Liver (tissue), 9 donors: Measurements from ENCODE around the gene SF3B1. TPM values are rescaled to one million over a fixed set of nuclear protein-coding genes. Genes with fewer than 3 reads are reported as not detected.

ENCODE experiments used
- DNase-seq: peaks from one replicate; pipeline ENCODE4 v3.0.0-alpha.2; 2017; ENCODE audit warnings: low spot score
- H3K27ac ChIP-seq, 2 donors: one replicate each; pipeline ENCODE4 v1.7.0; 2013; ENCODE audit warnings: inconsistent platforms in 2 of 2, low read length in 2 of 2, control low read depth in 1 of 2, low read depth in 1 of 2, mild to moderate bottlenecking in 1 of 2
- H3K27me3 ChIP-seq, 4 donors: one replicate each; pipeline versions ENCODE4 v1.6.1 to v1.7.0; 2013; ENCODE audit warnings: low read length in 3 of 4, inconsistent platforms in 1 of 4, mild to moderate bottlenecking in 1 of 4, moderate library complexity in 1 of 4; ENCODE audit not compliant: control insufficient read depth in 4 of 4, insufficient read depth in 4 of 4
- H3K36me3 ChIP-seq, 4 donors: one replicate each; pipeline versions ENCODE4 v1.6.1 to v1.7.0; 2013; ENCODE audit warnings: low read length in 3 of 4, mild to moderate bottlenecking in 3 of 4, low read depth in 1 of 4, moderate library complexity in 1 of 4; ENCODE audit not compliant: control insufficient read depth in 4 of 4, insufficient read depth in 3 of 4
- H3K4me1 ChIP-seq, 4 donors: one replicate each; pipeline versions ENCODE4 v1.6.1 to v1.7.0; 2013; ENCODE audit warnings: low read length in 3 of 4, mild to moderate bottlenecking in 3 of 4, moderate library complexity in 1 of 4; ENCODE audit not compliant: control insufficient read depth in 4 of 4, insufficient read depth in 4 of 4
- H3K4me3 ChIP-seq, 3 donors: one replicate each; pipeline versions ENCODE4 v1.6.1 to v1.7.0; 2013; ENCODE audit warnings: low read length in 3 of 3, control low read depth in 1 of 3, low read depth in 1 of 3, mild to moderate bottlenecking in 1 of 3
- H3K9ac ChIP-seq, 2 donors: one replicate each; pipeline ENCODE4 v1.7.0; 2013; ENCODE audit warnings: low read length in 2 of 2, mild to moderate bottlenecking in 2 of 2, moderate library complexity in 2 of 2, control low read depth in 1 of 2, low read depth in 1 of 2
- H3K9me3 ChIP-seq, 4 donors: one replicate each; pipeline versions ENCODE4 v1.6.1 to v1.7.0; 2013; ENCODE audit warnings: low read length in 3 of 4; ENCODE audit not compliant: control insufficient read depth in 4 of 4
- ATF3 ChIP-seq: IDR thresholded peaks from 2 replicates; pipeline ENCODE4 v1.6.1; 2016; ENCODE audit warnings: antibody characterized with exemption
- EGR1 ChIP-seq, 2 donors: IDR thresholded peaks; 2 replicates each; pipeline ENCODE4 v1.6.1; 2016 to 2018; ENCODE audit warnings: antibody characterized with exemption in 2 of 2, low read depth in 2 of 2
- FOXA1 ChIP-seq: IDR thresholded peaks from 2 replicates; pipeline ENCODE4 v1.6.1; 2016; ENCODE audit warnings: antibody characterized with exemption
- GABPA ChIP-seq, 2 donors: IDR thresholded peaks in 1 of 2; conservative IDR thresholded peaks in 1 of 2; 2 replicates each; pipeline ENCODE4 v1.6.1; 2016; ENCODE audit warnings: antibody characterized with exemption in 2 of 2, mild to moderate bottlenecking in 1 of 2, moderate library complexity in 1 of 2
- HNF4A ChIP-seq, 2 donors: conservative IDR thresholded peaks; 2 replicates each; pipeline ENCODE4 v1.6.1; 2016; ENCODE audit warnings: antibody characterized with exemption in 2 of 2, mild to moderate bottlenecking in 2 of 2
- HNF4G ChIP-seq: IDR thresholded peaks from 2 replicates; pipeline ENCODE4 v1.6.1; 2016; ENCODE audit warnings: antibody characterized with exemption
- JUND ChIP-seq, 2 donors: IDR thresholded peaks; 2 replicates each; pipeline ENCODE4 v1.6.1; 2016; ENCODE audit warnings: antibody characterized with exemption in 2 of 2
- MAX ChIP-seq: IDR thresholded peaks from 2 replicates; pipeline ENCODE4 v1.6.1; 2016; ENCODE audit warnings: antibody characterized with exemption
- NR2F2 ChIP-seq: IDR thresholded peaks from 2 replicates; pipeline ENCODE4 v1.6.1; 2016; ENCODE audit warnings: antibody characterized with exemption
- RAD21 ChIP-seq, 2 donors: IDR thresholded peaks; 2 replicates each; pipeline ENCODE4 v1.6.1; 2016; ENCODE audit warnings: antibody characterized with exemption in 2 of 2, mild to moderate bottlenecking in 2 of 2
- RXRA ChIP-seq, 2 donors: IDR thresholded peaks; 2 replicates each; pipeline ENCODE4 v1.6.1; 2017 to 2018; ENCODE audit warnings: antibody characterized with exemption in 2 of 2, mild to moderate bottlenecking in 1 of 2
- SP1 ChIP-seq: IDR thresholded peaks from 2 replicates; pipeline ENCODE4 v1.6.1; 2018; ENCODE audit warnings: antibody characterized with exemption, mild to moderate bottlenecking
- TAF1 ChIP-seq: conservative IDR thresholded peaks from 2 replicates; pipeline ENCODE4 v1.6.1; 2016; ENCODE audit warnings: antibody characterized with exemption, mild to moderate bottlenecking
- YY1 ChIP-seq: IDR thresholded peaks from 2 replicates; pipeline ENCODE4 v1.6.1; 2016; ENCODE audit warnings: antibody characterized with exemption, mild to moderate bottlenecking
- ZBTB33 ChIP-seq: IDR thresholded peaks from 2 replicates; pipeline ENCODE4 v1.6.1; 2016; ENCODE audit warnings: antibody characterized with exemption
- WGBS: extraction: QIAGEN DNeasy Blood & Tissue Kit; methylation state at CpG from one replicate; pipeline ENCODE4 v1.1.7; 2013; 5-methylcytosine and 5-hydroxymethylcytosine counted together
- polyA plus RNA-seq, 2 donors: library from polyadenylated mRNA; stranded (reverse) in 1 of 2; unstranded in 1 of 2; fragments of 200-250 nt in 1 of 2; fragments of >200 nt in 1 of 2; fragmentation: Nextera tagmentation in 1 of 2; extraction: Ambion mirVana in 1 of 2; gene quantifications; one replicate each; pipeline versions ENCODE4 v1.2.1 to v1.2.3, GENCODE V29; 2013 to 2015
- total RNA-seq, 2 donors: library from RNA; depleted of rRNA; stranded (reverse); fragments of >200 nt; gene quantifications; one replicate each; pipeline ENCODE4 v1.2.3, GENCODE V29; 2014
- TF ChIP-seq, protein P1 (sequence below): IDR thresholded peaks from 2 replicates; pipeline ENCODE4 v1.6.1; 2016; ENCODE audit warnings: antibody characterized with exemption, mild to moderate bottlenecking
- TF ChIP-seq, protein P2 (sequence below): fragments of 150-350 bp; IDR thresholded peaks from 2 replicates; pipeline ENCODE4 v1.5.1; 2017; ENCODE audit warnings: improper control_type of control experiment, low read depth, low read length; ENCODE audit not compliant: missing input control
- donor health status: healthy.
- donor health status: healthy.
- donor health status: healthy.
- donor health status: healthy.
- donor health status: healthy.

SF3B1 gene
- total and polyA plus RNA-seq, 4 donors, result 44.1 to 180 (median 139) TPM

- WGBS, result 77% methylated on average over 5 of the region's 5 CpGs
Measured at GRCh38 chr2:197356136-197356535, 78.7 kb downstream of the SF3B1 start.

DNA sequence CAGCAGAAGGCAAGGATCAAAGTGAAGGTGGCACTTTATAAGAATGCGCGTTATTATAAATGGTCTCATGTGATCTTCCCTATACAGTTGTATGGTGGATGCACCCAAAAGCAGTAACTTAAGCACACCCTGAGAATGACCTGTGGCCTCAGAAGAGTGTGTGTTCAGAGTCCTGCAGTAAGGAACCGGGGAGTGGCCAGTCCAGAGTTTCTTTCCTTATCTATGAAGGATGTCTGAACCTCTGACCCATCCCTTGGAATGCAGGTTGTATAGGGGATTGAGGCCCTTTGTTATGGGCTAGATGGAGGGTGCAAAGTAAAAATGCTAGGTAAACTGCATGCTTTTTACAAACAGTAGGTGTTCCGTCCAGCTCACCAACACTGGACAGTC, 80.7 kb downstream of the SF3B1 start:
- no peak for TF ChIP-seq EGR1 (IDR thresholded peaks at IDR 0.05; ENCODE audit: low read depth in 2 of 2)
- no peak for TF ChIP-seq NR2F2
- no peak for TF ChIP-seq SP1
- no peak for TF ChIP-seq RXRA (IDR thresholded peaks at IDR 0.05)
- TF ChIP-seq HNF4A (conservative IDR thresholded peaks at IDR 0.05), result no peak
- TF ChIP-seq ZBTB33, result no peak
- TF ChIP-seq, protein P1, sequence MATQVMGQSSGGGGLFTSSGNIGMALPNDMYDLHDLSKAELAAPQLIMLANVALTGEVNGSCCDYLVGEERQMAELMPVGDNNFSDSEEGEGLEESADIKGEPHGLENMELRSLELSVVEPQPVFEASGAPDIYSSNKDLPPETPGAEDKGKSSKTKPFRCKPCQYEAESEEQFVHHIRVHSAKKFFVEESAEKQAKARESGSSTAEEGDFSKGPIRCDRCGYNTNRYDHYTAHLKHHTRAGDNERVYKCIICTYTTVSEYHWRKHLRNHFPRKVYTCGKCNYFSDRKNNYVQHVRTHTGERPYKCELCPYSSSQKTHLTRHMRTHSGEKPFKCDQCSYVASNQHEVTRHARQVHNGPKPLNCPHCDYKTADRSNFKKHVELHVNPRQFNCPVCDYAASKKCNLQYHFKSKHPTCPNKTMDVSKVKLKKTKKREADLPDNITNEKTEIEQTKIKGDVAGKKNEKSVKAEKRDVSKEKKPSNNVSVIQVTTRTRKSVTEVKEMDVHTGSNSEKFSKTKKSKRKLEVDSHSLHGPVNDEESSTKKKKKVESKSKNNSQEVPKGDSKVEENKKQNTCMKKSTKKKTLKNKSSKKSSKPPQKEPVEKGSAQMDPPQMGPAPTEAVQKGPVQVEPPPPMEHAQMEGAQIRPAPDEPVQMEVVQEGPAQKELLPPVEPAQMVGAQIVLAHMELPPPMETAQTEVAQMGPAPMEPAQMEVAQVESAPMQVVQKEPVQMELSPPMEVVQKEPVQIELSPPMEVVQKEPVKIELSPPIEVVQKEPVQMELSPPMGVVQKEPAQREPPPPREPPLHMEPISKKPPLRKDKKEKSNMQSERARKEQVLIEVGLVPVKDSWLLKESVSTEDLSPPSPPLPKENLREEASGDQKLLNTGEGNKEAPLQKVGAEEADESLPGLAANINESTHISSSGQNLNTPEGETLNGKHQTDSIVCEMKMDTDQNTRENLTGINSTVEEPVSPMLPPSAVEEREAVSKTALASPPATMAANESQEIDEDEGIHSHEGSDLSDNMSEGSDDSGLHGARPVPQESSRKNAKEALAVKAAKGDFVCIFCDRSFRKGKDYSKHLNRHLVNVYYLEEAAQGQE, result no peak
- no peak for TF ChIP-seq TAF1
- TF ChIP-seq GABPA (IDR thresholded peaks at IDR 0.05 in 1 of 2, conservative IDR thresholded peaks at IDR 0.05 in 1 of 2), result no peak
- TF ChIP-seq MAX, result no peak
- no peak for TF ChIP-seq FOXA1
- TF ChIP-seq YY1, result no peak
- no peak for TF ChIP-seq HNF4G
- TF ChIP-seq JUND (IDR thresholded peaks at IDR 0.05), result no peak
- TF ChIP-seq, protein P2, sequence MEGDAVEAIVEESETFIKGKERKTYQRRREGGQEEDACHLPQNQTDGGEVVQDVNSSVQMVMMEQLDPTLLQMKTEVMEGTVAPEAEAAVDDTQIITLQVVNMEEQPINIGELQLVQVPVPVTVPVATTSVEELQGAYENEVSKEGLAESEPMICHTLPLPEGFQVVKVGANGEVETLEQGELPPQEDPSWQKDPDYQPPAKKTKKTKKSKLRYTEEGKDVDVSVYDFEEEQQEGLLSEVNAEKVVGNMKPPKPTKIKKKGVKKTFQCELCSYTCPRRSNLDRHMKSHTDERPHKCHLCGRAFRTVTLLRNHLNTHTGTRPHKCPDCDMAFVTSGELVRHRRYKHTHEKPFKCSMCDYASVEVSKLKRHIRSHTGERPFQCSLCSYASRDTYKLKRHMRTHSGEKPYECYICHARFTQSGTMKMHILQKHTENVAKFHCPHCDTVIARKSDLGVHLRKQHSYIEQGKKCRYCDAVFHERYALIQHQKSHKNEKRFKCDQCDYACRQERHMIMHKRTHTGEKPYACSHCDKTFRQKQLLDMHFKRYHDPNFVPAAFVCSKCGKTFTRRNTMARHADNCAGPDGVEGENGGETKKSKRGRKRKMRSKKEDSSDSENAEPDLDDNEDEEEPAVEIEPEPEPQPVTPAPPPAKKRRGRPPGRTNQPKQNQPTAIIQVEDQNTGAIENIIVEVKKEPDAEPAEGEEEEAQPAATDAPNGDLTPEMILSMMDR, result no peak
- no peak for TF ChIP-seq RAD21 (IDR thresholded peaks at IDR 0.05)
- TF ChIP-seq ATF3, result no peak
- Histone ChIP-seq H3K4me3 (no peak overlapping the region), H3K9me3 (no peaks in the 10 kb centered on the region), H3K36me3 (no peaks in the 10 kb centered on the region), H3K9ac (no peak overlapping the region), H3K27ac (no peak overlapping the region), H3K27me3 (no peaks in the 10 kb centered on the region), H3K4me1 (no peaks in the 10 kb centered on the region)
- WGBS, result 97% methylated on average over 4 of the region's 4 CpGs
- no peak for DNase-seq

More at GRCh38 chr2:197356136-197356535, 78.7 kb downstream of the SF3B1 start:
- TF ChIP-seq TAF1 (no peak), RAD21 (IDR thresholded peaks at IDR 0.05) (peak in 1 of 2 donors; percentile 51)
- Histone ChIP-seq H3K36me3 (no peaks in the 10 kb centered on the region), H3K9ac (no peak overlapping the region), H3K27ac (no peak overlapping the region), H3K4me1 (no peaks in the 10 kb centered on the region), H3K9me3 (no peaks in the 10 kb centered on the region), H3K4me3 (no peak overlapping the region), H3K27me3 (no peaks in the 10 kb centered on the region)
- DNase-seq, result no peak
